CD8-positive, alpha-beta memory T cell (primary cell): Measurements from ENCODE around the gene FBXO11. TPM values are rescaled to one million over a fixed set of nuclear protein-coding genes. Genes with fewer than 3 reads are reported as not detected.

ENCODE experiments used
- CTCF ChIA-PET: fragments of 350-600 bp; sonication (Branson Sonifier 250); formaldehyde crosslinking; loops from one replicate; lab custom pipeline; 2021; ENCODE audit warnings: antibody characterized with exemption; lab: Charles Lee
- POLR2A ChIA-PET: fragments of 350-600 bp; sonication (Branson Sonifier 250); formaldehyde crosslinking; loops from one replicate; lab custom pipeline; 2021; ENCODE audit warnings: antibody characterized with exemption; lab: Charles Lee
- DNase-seq, 5 donors: peaks; one replicate each; pipeline versions ENCODE4 v3.0.0 to v3.0.0-alpha.2; 2020 to 2022; ENCODE audit warnings: mixed read lengths in 1 of 5
- H3K27ac ChIP-seq: one replicate; pipeline ENCODE4 v1.7.0; 2013; ENCODE audit warnings: low read depth, mild to moderate bottlenecking, low read length, moderate library complexity
- H3K27me3 ChIP-seq: 2 replicates; pipeline ENCODE4 v1.7.0; 2013; ENCODE audit warnings: low read length, mild to moderate bottlenecking; ENCODE audit not compliant: insufficient read depth, poor library complexity, severe bottlenecking
- H3K36me3 ChIP-seq: 2 replicates; pipeline ENCODE4 v1.7.0; 2013; ENCODE audit warnings: mild to moderate bottlenecking, low read length, moderate library complexity; ENCODE audit not compliant: insufficient read depth
- H3K4me1 ChIP-seq: 2 replicates; pipeline ENCODE4 v1.7.0; 2013; ENCODE audit warnings: mild to moderate bottlenecking, low read length, moderate library complexity; ENCODE audit not compliant: insufficient read depth
- H3K4me3 ChIP-seq: 2 replicates; pipeline ENCODE4 v1.7.0; 2013; ENCODE audit warnings: mild to moderate bottlenecking, low read length
- H3K9me3 ChIP-seq: 2 replicates; pipeline ENCODE4 v1.7.0; 2013; ENCODE audit warnings: mild to moderate bottlenecking, low read length
- H3K27ac Mint-ChIP-seq, 8 donors: one replicate each; pipeline ENCODE4 v1.8.0; 2020 to 2021; ENCODE audit warnings: mixed read lengths in 8 of 8, mild to moderate bottlenecking in 6 of 8, inconsistent platforms in 3 of 8, moderate library complexity in 3 of 8
- H3K27me3 Mint-ChIP-seq, 2 donors: one replicate each; pipeline ENCODE4 v1.8.0; 2020 to 2021; ENCODE audit warnings: mixed read lengths in 2 of 2, mild to moderate bottlenecking in 1 of 2, moderate library complexity in 1 of 2
- H3K36me3 Mint-ChIP-seq, 3 donors: one replicate each; pipeline ENCODE4 v1.8.0; 2020 to 2021; ENCODE audit warnings: mixed read lengths in 3 of 3, inconsistent platforms in 1 of 3, mild to moderate bottlenecking in 1 of 3
- H3K4me1 Mint-ChIP-seq, 3 donors: one replicate each; pipeline ENCODE4 v1.8.0; 2020 to 2021; ENCODE audit warnings: mixed read lengths in 3 of 3, inconsistent platforms in 1 of 3, mild to moderate bottlenecking in 1 of 3
- H3K4me3 Mint-ChIP-seq, 7 donors: one replicate each; pipeline ENCODE4 v1.8.0; 2020 to 2021; ENCODE audit warnings: mixed read lengths in 7 of 7, mild to moderate bottlenecking in 6 of 7, moderate library complexity in 4 of 7, inconsistent platforms in 2 of 7
- H3K9me3 Mint-ChIP-seq, 5 donors: one replicate each; pipeline ENCODE4 v1.8.0; 2020 to 2022; ENCODE audit warnings: mixed read lengths in 5 of 5, mild to moderate bottlenecking in 3 of 5, moderate library complexity in 2 of 5, inconsistent platforms in 1 of 5
- polyA plus RNA-seq: library from polyadenylated mRNA; unstranded; fragments of 300-500 nt; fragmentation: Illumina TruSeq; gene quantifications from one replicate; pipeline ENCODE4 v1.2.3, GENCODE V29; 2021
- total RNA-seq, 2 experiments: library from RNA; stranded (reverse); gene quantifications; one replicate each; pipeline ENCODE4 v1.2.3, GENCODE V29; 2021

Gene FBXO11
- total and polyA plus RNA-seq, 3 experiments from 2014 or later, result 9.9 to 41.8 (median 41.2) TPM

GRCh38 chr2:47872941-47873340 is 33.4 kb downstream of the FBXO11 start:
- H3K27ac Mint-ChIP-seq, result peak overlapping the region in 4 of 8 donors; percentile 3 to 74 (median 48)
- H3K4me3 ChIP-seq, result no peak overlapping the region

GRCh38 chr2:47870641-47871540 is 35.4 kb downstream of the FBXO11 start:
- no peaks in the 10 kb centered on the region for H3K9me3 Mint-ChIP-seq
- DNase-seq, result no peak
- H3K27ac ChIP-seq, result no peak overlapping the region
- H3K9me3 ChIP-seq, result no peaks in the 10 kb centered on the region
- H3K27me3 Mint-ChIP-seq, result no peaks in the 10 kb centered on the region
- CTCF ChIA-PET, result interaction anchor here (1.1 to 2.5 kb wide), 4 partner anchors 8 to 36 kb away, joined by 3 to 11 read pairs (median 4); partner anchors contain the start of gene FBXO11
- peaks cover 61% of the 10 kb centered on the region for H3K4me1 ChIP-seq
- no peak overlapping the region for H3K4me3 ChIP-seq
- peak overlapping the region; percentile 43 to 95 (median 86) for H3K27ac Mint-ChIP-seq
- peak overlapping the region in 5 of 7 donors; percentile 21 to 56 (median 43) for H3K4me3 Mint-ChIP-seq
- peaks cover 73 to 91% (median 88%) of the 10 kb centered on the region in 3 donors for H3K4me1 Mint-ChIP-seq
- H3K36me3 Mint-ChIP-seq, result peaks cover 0 to 30% (median 9%) of the 10 kb centered on the region in 3 donors
- POLR2A ChIA-PET, result interaction anchor here (0.6 kb wide), 1 partner anchor 11 kb away, joined by 3 read pairs; no protein-coding TSS in a partner anchor
- H3K36me3 ChIP-seq, result no peaks in the 10 kb centered on the region
- H3K27me3 ChIP-seq, result no peaks in the 10 kb centered on the region

More at GRCh38 chr2:47872941-47873340, 33.4 kb downstream of the FBXO11 start:
- Histone ChIP-seq H3K27me3 (no peaks in the 10 kb centered on the region), H3K36me3 (no peaks in the 10 kb centered on the region), H3K9me3 (no peaks in the 10 kb centered on the region), H3K4me1 (peaks cover 48% of the 10 kb centered on the region), H3K27ac (no peak overlapping the region)
- no peak overlapping the region for H3K4me3 Mint-ChIP-seq
- ChIA-PET CTCF (interaction anchor here (1.3 kb wide), 1 partner anchor 15 kb away, joined by 6 read pairs; no protein-coding TSS in a partner anchor), POLR2A (no interaction called here)
- H3K4me1 Mint-ChIP-seq, result peaks cover 64 to 91% (median 88%) of the 10 kb centered on the region in 3 donors
- H3K36me3 Mint-ChIP-seq, result peaks cover 0 to 31% (median 10%) of the 10 kb centered on the region in 3 donors
- H3K9me3 Mint-ChIP-seq, result no peaks in the 10 kb centered on the region
- DNase-seq, result no peak
- no peaks in the 10 kb centered on the region for H3K27me3 Mint-ChIP-seq

DNA sequence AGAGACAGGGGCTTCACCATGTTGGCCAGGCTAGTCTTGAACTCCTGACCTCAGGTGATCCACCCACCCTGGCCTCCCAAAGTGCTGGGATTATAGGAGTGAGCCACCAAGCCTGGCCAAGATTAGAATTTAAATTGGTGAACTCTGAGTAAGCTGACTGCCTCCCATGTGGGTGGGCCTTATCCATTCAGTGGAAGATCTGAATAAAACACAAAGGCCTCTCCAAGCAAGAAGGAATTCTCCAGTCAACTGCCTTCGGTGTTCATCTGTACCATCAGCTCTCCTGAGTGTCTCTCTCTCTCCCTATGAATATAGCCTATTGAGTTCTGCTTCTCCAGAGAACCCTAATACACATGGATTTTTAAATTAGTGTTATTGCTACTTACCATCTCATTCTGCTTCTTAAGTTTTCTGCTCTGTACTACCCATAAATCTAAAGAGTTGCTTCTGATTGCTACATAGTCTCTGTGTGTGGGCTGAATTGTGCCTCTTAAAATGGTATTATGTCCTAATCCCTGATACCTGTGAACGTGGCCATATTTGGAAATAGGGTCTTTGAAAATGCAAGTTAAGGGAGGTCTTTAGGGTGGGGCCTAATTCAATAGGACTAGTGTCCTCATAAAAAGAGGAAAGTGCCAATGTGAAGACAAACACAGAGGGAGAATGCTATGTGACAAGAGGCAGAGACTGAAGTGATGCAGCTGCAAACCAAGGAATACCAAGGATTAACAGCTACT is 36.3 kb downstream of the FBXO11 start:
- H3K27ac Mint-ChIP-seq, result peak overlapping the region; percentile 20 to 87 (median 78)
- no peaks in the 10 kb centered on the region for H3K36me3 ChIP-seq
- no peaks in the 10 kb centered on the region for H3K9me3 ChIP-seq
- H3K9me3 Mint-ChIP-seq, result no peaks in the 10 kb centered on the region
- H3K27me3 ChIP-seq, result no peaks in the 10 kb centered on the region
- peaks cover 0 to 30% (median 9%) of the 10 kb centered on the region in 3 donors for H3K36me3 Mint-ChIP-seq
- no peaks in the 10 kb centered on the region for H3K27me3 Mint-ChIP-seq
- ChIA-PET POLR2A (no interaction called here), CTCF (interaction anchor here (0.6 to 2.5 kb wide), 3 partner anchors 9 to 37 kb away, joined by 3 to 11 read pairs (median 4); partner anchors contain the start of gene FBXO11)
- peaks cover 69% of the 10 kb centered on the region for H3K4me1 ChIP-seq
- no peak overlapping the region for H3K4me3 ChIP-seq
- no peak overlapping the region for H3K27ac ChIP-seq
- H3K4me1 Mint-ChIP-seq, result peaks cover 75 to 91% (median 89%) of the 10 kb centered on the region in 3 donors
- DNase-seq, result no peak
- H3K4me3 Mint-ChIP-seq, result no peak overlapping the region

DNA sequence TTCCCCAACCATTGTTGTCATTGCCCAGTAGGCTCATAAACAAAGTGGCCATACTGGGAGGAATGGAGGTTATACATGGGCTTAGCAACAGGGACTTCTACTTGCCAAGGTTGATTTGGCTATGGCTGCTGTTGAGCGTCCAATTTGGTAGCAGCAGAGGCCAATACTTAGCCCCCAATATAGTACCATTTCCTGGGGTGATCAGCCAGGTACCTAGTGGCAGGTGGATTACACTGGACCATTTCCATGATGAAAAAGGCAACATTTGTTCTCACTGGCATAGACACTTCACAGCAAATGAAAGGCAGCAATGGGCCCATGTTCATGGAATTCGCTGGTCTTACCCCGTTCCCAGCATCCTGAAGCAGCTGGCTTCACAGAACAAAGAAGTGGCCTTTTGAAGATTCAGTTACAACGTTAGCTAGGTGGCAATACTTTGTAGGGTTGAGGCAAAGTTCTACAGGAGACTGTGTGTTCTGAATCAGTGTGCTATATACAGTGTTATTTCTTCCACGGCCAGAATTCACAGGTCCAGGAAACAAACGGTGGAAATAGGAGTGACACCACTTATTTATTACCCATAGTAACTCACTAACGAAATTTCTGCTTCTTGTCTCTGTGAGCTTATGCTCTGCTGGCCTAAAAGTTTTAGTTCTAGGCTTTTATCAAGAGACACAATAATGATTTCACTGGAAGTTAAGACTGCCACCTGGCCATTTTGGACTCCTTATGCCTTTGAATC is 37.5 kb downstream of the FBXO11 start:
- H3K4me1 ChIP-seq, result peaks cover 71% of the 10 kb centered on the region
- Mint-ChIP-seq H3K4me1 (peaks cover 80 to 98% (median 96%) of the 10 kb centered on the region in 3 donors), H3K9me3 (no peaks in the 10 kb centered on the region), H3K27me3 (no peaks in the 10 kb centered on the region), H3K4me3 (peak overlapping the region in 3 of 7 donors; percentile 3 to 44 (median 25)), H3K36me3 (peaks cover 0 to 30% (median 9%) of the 10 kb centered on the region in 3 donors), H3K27ac (peak overlapping the region in 5 of 8 donors; percentile 43 to 84 (median 72))
- H3K27me3 ChIP-seq, result no peaks in the 10 kb centered on the region
- POLR2A ChIA-PET, result interaction anchor here (0.6 kb wide), 1 partner anchor 32 kb away, joined by 7 read pairs; no protein-coding TSS in a partner anchor
- no peak overlapping the region for H3K4me3 ChIP-seq
- no peaks in the 10 kb centered on the region for H3K9me3 ChIP-seq
- DNase-seq, result no peak
- no peaks in the 10 kb centered on the region for H3K36me3 ChIP-seq
- no peak overlapping the region for H3K27ac ChIP-seq
- CTCF ChIA-PET, result no interaction called here

DNA sequence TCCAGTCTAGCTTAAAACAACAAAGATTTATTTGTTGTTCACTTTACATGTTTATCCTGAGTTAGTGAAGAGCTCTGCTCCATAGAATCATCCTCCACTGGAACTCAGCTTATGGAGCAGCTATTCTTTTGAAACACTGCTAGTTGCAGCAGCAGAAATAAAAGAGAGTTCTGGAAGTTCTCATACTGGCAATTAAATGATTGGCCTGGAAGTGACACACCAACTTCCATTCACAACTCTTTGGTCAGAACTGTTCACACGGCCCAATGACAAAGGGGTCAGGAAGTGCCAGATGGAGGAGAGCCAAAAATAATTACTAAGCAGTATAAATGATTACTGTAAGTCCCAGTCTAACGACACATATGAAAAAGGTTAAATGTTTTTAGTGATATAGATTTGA is 39.1 kb downstream of the FBXO11 start:
- H3K27me3 Mint-ChIP-seq, result no peaks in the 10 kb centered on the region
- ChIA-PET CTCF (interaction anchor here (0.9 to 2.0 kb wide), 4 partner anchors 9 to 240 kb away, joined by 3 to 7 read pairs (median 4); no protein-coding TSS in a partner anchor), POLR2A (no interaction called here)
- Histone ChIP-seq H3K9me3 (no peaks in the 10 kb centered on the region), H3K4me3 (no peak overlapping the region), H3K4me1 (peaks cover 68% of the 10 kb centered on the region), H3K27ac (no peak overlapping the region), H3K27me3 (no peaks in the 10 kb centered on the region), H3K36me3 (no peaks in the 10 kb centered on the region)
- peak overlapping the region; percentile 5 to 77 (median 67) for H3K27ac Mint-ChIP-seq
- peak overlapping the region in 3 of 7 donors; percentile 3 to 35 (median 4) for H3K4me3 Mint-ChIP-seq
- no peak for DNase-seq
- H3K4me1 Mint-ChIP-seq, result peaks cover 78 to 99% (median 97%) of the 10 kb centered on the region in 3 donors
- H3K9me3 Mint-ChIP-seq, result no peaks in the 10 kb centered on the region
- H3K36me3 Mint-ChIP-seq, result peaks cover 0 to 26% (median 5%) of the 10 kb centered on the region in 3 donors

DNA sequence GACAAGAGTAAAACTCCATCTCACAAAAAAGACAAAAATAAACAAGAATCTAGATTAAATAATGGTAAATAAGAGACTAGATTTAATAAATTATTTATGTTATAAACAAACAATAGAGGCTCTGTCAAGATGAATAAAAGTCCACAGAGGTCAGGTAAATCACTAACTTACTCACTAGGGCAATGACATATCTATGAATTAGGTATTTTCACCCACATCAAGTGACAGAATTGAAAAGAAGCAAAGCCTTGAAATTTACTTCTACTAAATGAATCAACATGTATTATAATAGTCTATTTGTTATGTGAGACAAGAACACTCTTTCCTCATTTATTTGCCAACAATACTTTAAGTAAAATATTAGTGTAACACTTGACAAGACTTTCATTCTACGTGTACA is 41.7 kb downstream of the FBXO11 start:
- Mint-ChIP-seq H3K4me3 (no peak overlapping the region), H3K27me3 (no peaks in the 10 kb centered on the region), H3K9me3 (no peaks in the 10 kb centered on the region), H3K4me1 (peaks cover 67 to 94% (median 86%) of the 10 kb centered on the region in 3 donors), H3K27ac (peak overlapping the region in 7 of 8 donors; percentile 24 to 75 (median 55)), H3K36me3 (peaks cover 0 to 20% (median 7%) of the 10 kb centered on the region in 3 donors)
- H3K9me3 ChIP-seq, result no peaks in the 10 kb centered on the region
- ChIA-PET POLR2A (no interaction called here), CTCF (no interaction called here)
- no peaks in the 10 kb centered on the region for H3K36me3 ChIP-seq
- no peak overlapping the region for H3K27ac ChIP-seq
- H3K4me3 ChIP-seq, result no peak overlapping the region
- no peaks in the 10 kb centered on the region for H3K27me3 ChIP-seq
- peaks cover 44% of the 10 kb centered on the region for H3K4me1 ChIP-seq
- DNase-seq, result no peak

- no peak overlapping the region for H3K4me3 ChIP-seq
- H3K4me3 Mint-ChIP-seq, result peak overlapping the region in 1 of 7 donors; percentile 6
- no peak overlapping the region for H3K27ac ChIP-seq
- no peaks in the 10 kb centered on the region for H3K9me3 Mint-ChIP-seq
- peak overlapping the region in 3 of 8 donors; percentile 9 to 30 (median 17) for H3K27ac Mint-ChIP-seq
- peaks cover 0 to 17% (median 4%) of the 10 kb centered on the region in 3 donors for H3K36me3 Mint-ChIP-seq
- H3K36me3 ChIP-seq, result no peaks in the 10 kb centered on the region
- POLR2A ChIA-PET, result interaction anchor here (0.6 kb wide), 1 partner anchor 424 kb away, joined by 4 read pairs; no protein-coding TSS in a partner anchor
- no peak for DNase-seq
- no peaks in the 10 kb centered on the region for H3K27me3 Mint-ChIP-seq
- H3K9me3 ChIP-seq, result no peaks in the 10 kb centered on the region
- H3K4me1 ChIP-seq, result peaks cover 30% of the 10 kb centered on the region
- H3K27me3 ChIP-seq, result no peaks in the 10 kb centered on the region
- CTCF ChIA-PET, result interaction anchor here (0.8 to 1.4 kb wide), 3 partner anchors 9 to 557 kb away, joined by 3 read pairs; no protein-coding TSS in a partner anchor
- H3K4me1 Mint-ChIP-seq, result peaks cover 56 to 84% (median 77%) of the 10 kb centered on the region in 3 donors
Measured at GRCh38 chr2:47862949-47863348, 43.3 kb downstream of the FBXO11 start.
